ENCODE results near the gene GDAP1L1. TPM values are rescaled to one million over a fixed set of nuclear protein-coding genes. Genes with fewer than 3 reads are reported as not detected.
"Not testable (repeated sequence)": the region's sequence is repeated elsewhere in the genome, so short reads cannot be mapped to it uniquely, and the experiment has no call there.

Gene GDAP1L1
- total RNA-seq, 2 experiments from 2014 or later = not detected

DNA sequence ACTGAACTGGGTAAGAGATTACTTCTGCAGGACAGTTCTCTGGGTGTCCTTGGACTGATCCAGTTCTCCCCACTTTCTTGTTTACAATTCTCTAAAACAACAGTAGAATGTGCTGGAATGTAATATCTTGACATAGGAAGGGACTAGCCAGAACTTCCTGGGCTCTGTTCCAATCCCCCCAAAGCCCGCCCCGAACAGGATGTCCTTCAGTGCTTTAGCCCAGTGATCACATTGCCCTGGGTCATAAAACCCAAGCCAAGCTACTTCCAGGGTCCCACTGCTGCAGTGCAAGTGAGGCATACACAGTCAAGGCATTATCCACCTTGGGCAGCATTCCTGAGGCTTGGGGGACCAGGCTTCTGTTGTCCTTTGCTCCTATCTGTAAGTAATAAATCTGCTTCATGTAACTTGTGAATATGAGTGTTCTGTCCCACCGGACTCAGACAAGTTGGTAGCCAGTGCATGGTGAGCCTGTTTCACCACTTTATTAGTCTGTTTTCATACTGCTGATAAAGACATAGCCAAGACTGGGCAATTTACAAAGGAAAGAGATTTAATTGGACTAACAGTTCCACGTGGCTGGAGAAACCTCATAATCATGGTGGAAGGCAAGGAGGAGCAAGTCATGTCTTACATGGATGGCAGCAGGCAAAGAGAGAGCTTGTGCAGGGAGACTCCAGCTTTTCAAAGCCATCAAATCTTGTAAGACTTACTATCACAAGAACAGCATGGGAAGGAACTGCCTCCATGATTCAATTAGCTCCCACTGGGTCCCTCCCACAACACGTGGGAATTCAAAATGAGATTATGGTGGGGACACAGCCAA is 40.4 kb downstream of the GDAP1L1 start:
- DNase-seq = no peak
- ChIA-PET POLR2A (no interaction called here), CTCF (interaction anchor here (0.8 to 2.5 kb wide), 3 partner anchors 12 to 70 kb away, joined by 3 to 17 read pairs (median 3); no protein-coding TSS in a partner anchor)
- no peaks in the 10 kb centered on the region for H3K36me3 Mint-ChIP-seq (ENCODE audit: low read depth)
- no peak overlapping the region for H3K27ac Mint-ChIP-seq
- no peak overlapping the region for H3K4me3 Mint-ChIP-seq
- no peaks in the 10 kb centered on the region for H3K4me1 Mint-ChIP-seq (ENCODE audit: low read depth)
- ATAC-seq = no peak
- no peaks in the 10 kb centered on the region for H3K27me3 Mint-ChIP-seq (ENCODE audit: low read depth)
- H3K9me3 Mint-ChIP-seq (ENCODE audit: insufficient read depth) = no peaks in the 10 kb centered on the region

GRCh38 chr20:44288252-44288651 is 41.1 kb downstream of the GDAP1L1 start:
- DNase-seq = peak; percentile 36
- no peaks in the 10 kb centered on the region for H3K27me3 Mint-ChIP-seq (ENCODE audit: low read depth)

GRCh38 chr20:44291754-44292153 is 44.6 kb downstream of the GDAP1L1 start:
- CTCF ChIA-PET = no interaction called here
- H3K4me1 Mint-ChIP-seq (ENCODE audit: low read depth) = no peaks in the 10 kb centered on the region
- no peak for DNase-seq
- POLR2A ChIA-PET = no interaction called here
- no peak for ATAC-seq
- H3K27ac Mint-ChIP-seq = no peak overlapping the region
- H3K36me3 Mint-ChIP-seq (ENCODE audit: low read depth) = no peaks in the 10 kb centered on the region
- no peaks in the 10 kb centered on the region for H3K27me3 Mint-ChIP-seq (ENCODE audit: low read depth)
- no peaks in the 10 kb centered on the region for H3K9me3 Mint-ChIP-seq (ENCODE audit: insufficient read depth)
- no peak overlapping the region for H3K4me3 Mint-ChIP-seq

More at GRCh38 chr20:44288252-44288651, 41.1 kb downstream of the GDAP1L1 start:
- Mint-ChIP-seq H3K9me3 (ENCODE audit: insufficient read depth) (no peaks in the 10 kb centered on the region), H3K36me3 (ENCODE audit: low read depth) (no peaks in the 10 kb centered on the region), H3K4me1 (ENCODE audit: low read depth) (no peaks in the 10 kb centered on the region), H3K4me3 (no peak overlapping the region), H3K27ac (no peak overlapping the region)
- POLR2A ChIA-PET = no interaction called here
- peak; percentile 36 for ATAC-seq
- CTCF ChIA-PET = interaction anchor here (0.8 to 1.2 kb wide), 2 partner anchors 13 to 14 kb away, joined by 3 read pairs; no protein-coding TSS in a partner anchor

- no peak overlapping the region for H3K4me3 Mint-ChIP-seq
- H3K4me1 Mint-ChIP-seq (ENCODE audit: low read depth) = no peaks in the 10 kb centered on the region
- no peaks in the 10 kb centered on the region for H3K36me3 Mint-ChIP-seq (ENCODE audit: low read depth)
- CTCF ChIA-PET = no interaction called here
- no peaks in the 10 kb centered on the region for H3K9me3 Mint-ChIP-seq (ENCODE audit: insufficient read depth)
- H3K27me3 Mint-ChIP-seq (ENCODE audit: low read depth) = no peaks in the 10 kb centered on the region
- no peak overlapping the region for H3K27ac Mint-ChIP-seq
- DNase-seq (no peak), ATAC-seq (no peak)
- POLR2A ChIA-PET = no interaction called here
Observed at GRCh38 chr20:44296011-44296410, 48.9 kb downstream of the GDAP1L1 start.

- Mint-ChIP-seq H3K9me3 (ENCODE audit: insufficient read depth) (no peaks in the 10 kb centered on the region), H3K27ac (no peak overlapping the region), H3K4me1 (ENCODE audit: low read depth) (no peaks in the 10 kb centered on the region), H3K36me3 (ENCODE audit: low read depth) (no peaks in the 10 kb centered on the region), H3K4me3 (no peak overlapping the region), H3K27me3 (ENCODE audit: low read depth) (no peaks in the 10 kb centered on the region)
- ATAC-seq (no peak), DNase-seq (no peak)
- ChIA-PET POLR2A (no interaction called here), CTCF (interaction anchor here (1.0 kb wide), 1 partner anchor 13 kb away, joined by 5 read pairs; the partner anchor contains the start of gene FITM2)
Observed at GRCh38 chr20:44297721-44298120, 50.6 kb downstream of the GDAP1L1 start.

GRCh38 chr20:44299011-44299535 is 52.0 kb downstream of the GDAP1L1 start:
- H3K36me3 Mint-ChIP-seq (ENCODE audit: low read depth); POLR2A ChIA-PET; H3K27me3 Mint-ChIP-seq (ENCODE audit: low read depth); H3K4me1 Mint-ChIP-seq (ENCODE audit: low read depth); H3K27ac Mint-ChIP-seq; ATAC-seq; H3K4me3 Mint-ChIP-seq; DNase-seq; H3K9me3 Mint-ChIP-seq (ENCODE audit: insufficient read depth): not testable (repeated sequence)
- CTCF ChIA-PET = interaction anchor here (1.0 to 2.5 kb wide), 3 partner anchors 9 to 12 kb away, joined by 3 to 14 read pairs (median 5); partner anchors contain the start of gene FITM2

DNA sequence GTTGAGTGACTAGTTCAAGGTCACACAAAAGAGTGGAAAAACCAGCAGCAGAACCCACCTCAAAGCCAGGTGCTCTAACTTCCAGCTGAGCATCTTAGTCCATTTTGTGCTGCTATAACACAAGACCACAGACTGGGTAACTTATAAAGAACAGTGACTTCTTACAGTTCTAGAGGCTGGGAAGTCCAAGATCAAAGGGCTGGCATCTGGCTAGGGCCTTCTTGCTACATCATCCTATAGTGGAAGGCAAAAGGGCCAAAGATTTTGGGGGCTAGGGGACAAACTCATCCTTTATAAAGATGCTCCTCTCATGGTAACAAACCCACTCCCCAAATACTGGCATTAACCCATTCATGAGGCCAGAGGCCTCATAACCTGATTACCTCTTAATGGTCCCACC is 54.2 kb downstream of the GDAP1L1 start:
- ATAC-seq (no peak), DNase-seq (no peak)
- Mint-ChIP-seq H3K27me3 (ENCODE audit: low read depth) (no peaks in the 10 kb centered on the region), H3K4me1 (ENCODE audit: low read depth) (no peaks in the 10 kb centered on the region), H3K9me3 (ENCODE audit: insufficient read depth) (no peaks in the 10 kb centered on the region), H3K27ac (no peak overlapping the region), H3K4me3 (no peak overlapping the region), H3K36me3 (ENCODE audit: low read depth) (no peaks in the 10 kb centered on the region)
- CTCF ChIA-PET = interaction anchor here (1.1 to 2.5 kb wide), 3 partner anchors 10 to 84 kb away, joined by 3 to 14 read pairs (median 6); partner anchors contain the start of gene FITM2
- POLR2A ChIA-PET = no interaction called here

DNA sequence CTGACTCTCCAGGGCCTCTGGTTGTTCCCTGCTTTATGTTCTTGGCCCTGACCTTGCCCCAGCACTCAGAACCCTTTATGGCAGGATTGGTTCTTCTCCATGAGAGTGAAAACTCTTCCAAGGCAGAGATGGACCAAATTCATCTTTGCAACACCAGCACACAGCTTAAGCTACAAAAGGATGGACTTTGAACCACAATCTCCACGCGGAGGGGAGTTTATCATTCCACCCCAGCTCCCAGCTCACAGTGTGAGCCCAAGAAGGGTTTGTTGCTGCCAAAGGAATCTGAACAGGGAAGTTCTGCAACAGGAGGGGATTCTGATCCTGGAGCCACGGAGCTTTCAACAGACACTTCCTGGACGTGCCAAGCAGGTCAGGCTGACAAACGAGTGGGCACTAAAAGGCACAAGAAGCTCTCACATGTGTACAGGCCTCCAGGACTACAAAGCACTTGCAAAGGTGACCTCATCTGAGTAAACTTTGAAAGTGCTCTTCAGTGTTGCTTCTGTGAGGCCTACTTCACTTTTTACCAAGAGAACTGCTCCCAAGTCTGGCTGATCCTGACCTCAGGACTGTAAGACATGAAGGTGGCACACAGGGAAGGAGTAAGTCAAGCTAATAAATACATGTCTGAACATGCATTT is 55.0 kb downstream of the GDAP1L1 start:
- no peaks in the 10 kb centered on the region for H3K36me3 Mint-ChIP-seq (ENCODE audit: low read depth)
- no peak overlapping the region for H3K27ac Mint-ChIP-seq
- no peaks in the 10 kb centered on the region for H3K4me1 Mint-ChIP-seq (ENCODE audit: low read depth)
- no peak overlapping the region for H3K4me3 Mint-ChIP-seq
- CTCF ChIA-PET = interaction anchor here (1.1 to 1.7 kb wide), 2 partner anchors 15 to 85 kb away, joined by 3 to 6 read pairs; no protein-coding TSS in a partner anchor
- POLR2A ChIA-PET = no interaction called here
- no peaks in the 10 kb centered on the region for H3K27me3 Mint-ChIP-seq (ENCODE audit: low read depth)
- no peaks in the 10 kb centered on the region for H3K9me3 Mint-ChIP-seq (ENCODE audit: insufficient read depth)
- no peak for DNase-seq
- ATAC-seq = no peak

GRCh38 chr20:44302736-44303135 is 55.6 kb downstream of the GDAP1L1 start:
- H3K9me3 Mint-ChIP-seq (ENCODE audit: insufficient read depth) = no peaks in the 10 kb centered on the region
- POLR2A ChIA-PET = no interaction called here
- H3K36me3 Mint-ChIP-seq (ENCODE audit: low read depth) = no peaks in the 10 kb centered on the region
- no peaks in the 10 kb centered on the region for H3K4me1 Mint-ChIP-seq (ENCODE audit: low read depth)
- no peak for ATAC-seq
- no peak for DNase-seq
- CTCF ChIA-PET = interaction anchor here (1.1 to 1.7 kb wide), 2 partner anchors 15 to 85 kb away, joined by 3 to 6 read pairs; no protein-coding TSS in a partner anchor
- no peak overlapping the region for H3K4me3 Mint-ChIP-seq
- no peak overlapping the region for H3K27ac Mint-ChIP-seq
- no peaks in the 10 kb centered on the region for H3K27me3 Mint-ChIP-seq (ENCODE audit: low read depth)

DNA sequence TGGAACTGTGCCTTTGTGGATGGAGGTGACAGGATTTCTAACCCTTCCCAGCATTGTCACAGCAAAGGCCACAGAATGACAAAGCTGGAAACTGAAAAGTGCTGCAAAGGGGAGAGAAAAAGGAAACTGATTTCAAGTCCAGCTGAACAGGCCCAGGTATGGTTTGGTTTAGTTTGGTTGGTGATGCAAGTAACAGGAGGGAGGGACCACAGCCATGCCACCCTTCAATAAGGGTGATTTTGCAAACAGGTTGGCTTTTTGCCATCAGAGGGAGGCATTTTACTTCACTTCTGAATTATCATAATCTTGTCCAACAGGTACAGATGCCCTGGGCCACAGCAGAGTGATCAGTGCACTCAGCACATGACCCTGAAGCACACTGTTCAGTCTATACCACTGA is 57.3 kb downstream of the GDAP1L1 start:
- H3K4me1 Mint-ChIP-seq (ENCODE audit: low read depth) = peaks cover 2% of the 10 kb centered on the region
- no peak for DNase-seq
- H3K9me3 Mint-ChIP-seq (ENCODE audit: insufficient read depth) = no peaks in the 10 kb centered on the region
- H3K36me3 Mint-ChIP-seq (ENCODE audit: low read depth) = no peaks in the 10 kb centered on the region
- no peak overlapping the region for H3K27ac Mint-ChIP-seq
- POLR2A ChIA-PET = no interaction called here
- ATAC-seq = no peak
- no peak overlapping the region for H3K4me3 Mint-ChIP-seq
- H3K27me3 Mint-ChIP-seq (ENCODE audit: low read depth) = no peaks in the 10 kb centered on the region
- CTCF ChIA-PET = no interaction called here

DNA sequence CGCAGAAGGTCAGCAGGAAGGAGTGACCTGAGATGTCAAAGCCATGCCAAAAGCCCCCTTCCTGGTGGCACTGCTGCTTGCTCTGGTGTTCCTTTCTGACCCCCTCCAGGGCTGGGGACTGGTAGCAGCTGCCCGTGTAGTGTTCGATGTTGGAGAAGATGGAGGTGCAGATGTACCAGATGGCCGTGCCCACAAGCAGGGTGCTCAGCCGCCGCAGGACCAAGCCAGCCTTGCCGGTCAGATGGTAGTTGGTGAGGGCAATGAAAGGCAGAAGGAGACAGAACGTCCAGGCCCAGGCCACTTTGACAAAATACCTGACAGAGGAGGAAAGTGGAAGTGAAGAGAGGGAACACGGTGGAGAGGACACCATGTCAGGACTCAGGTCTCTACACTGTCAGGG is 59.8 kb downstream of the GDAP1L1 start:
- no peak overlapping the region for H3K27ac Mint-ChIP-seq
- ChIA-PET POLR2A (interaction anchor here (0.6 kb wide), 2 partner anchors 26 to 164 kb away, joined by 3 read pairs; no protein-coding TSS in a partner anchor), CTCF (interaction anchor here (0.9 to 1.3 kb wide), 2 partner anchors 90 to 91 kb away, joined by 3 read pairs; no protein-coding TSS in a partner anchor)
- no peaks in the 10 kb centered on the region for H3K9me3 Mint-ChIP-seq (ENCODE audit: insufficient read depth)
- peaks cover 19% of the 10 kb centered on the region for H3K4me1 Mint-ChIP-seq (ENCODE audit: low read depth)
- H3K27me3 Mint-ChIP-seq (ENCODE audit: low read depth) = peaks cover 2% of the 10 kb centered on the region
- ATAC-seq = no peak
- DNase-seq = no peak
- no peak overlapping the region for H3K4me3 Mint-ChIP-seq
- H3K36me3 Mint-ChIP-seq (ENCODE audit: low read depth) = peaks cover 3% of the 10 kb centered on the region
